Stimulated activated CD4-positive, alpha-beta T cell treated with anti-CD3 and anti-CD28 coated beads, TNF-alpha, amount 100 ng/mL, for 4 hours (primary cell): ENCODE data around the gene SEC14L3.

Source experiments
- DNase-seq, 3 experiments: peaks; one replicate each; pipeline ENCODE4 v3.0.0-alpha.2; 2020; ENCODE audit warnings: low read depth in 3 of 3

SEC14L3 gene

GRCh38 chr22:30471616-30472318 is at the start of gene SEC14L3:
TSS of gene SEC14L3 (minus strand) at chr22:30472017. CDS start at chr22:30471958, 59 bp downstream.
- DNase-seq, result no peak

GRCh38 chr22:30519842-30520425 is 48.1 kb upstream of the SEC14L3 start:
- no peak for DNase-seq

GRCh38 chr22:30516731-30517130 is 44.9 kb upstream of the SEC14L3 start:
- DNase-seq, result no peak

- DNase-seq, result no peak
Observed at GRCh38 chr22:30516273-30516672, 44.5 kb upstream of the SEC14L3 start.

GRCh38 chr22:30514252-30514651 is 42.4 kb upstream of the SEC14L3 start:
- DNase-seq, result no peak

- no peak for DNase-seq
Observed at GRCh38 chr22:30513462-30513861, 41.6 kb upstream of the SEC14L3 start.

GRCh38 chr22:30511911-30512310 is 40.1 kb upstream of the SEC14L3 start:
- DNase-seq, result no peak

GRCh38 chr22:30511109-30511508 is 39.3 kb upstream of the SEC14L3 start:
- DNase-seq, result no peak

GRCh38 chr22:30508216-30508615 is 36.4 kb upstream of the SEC14L3 start:
- no peak for DNase-seq

- DNase-seq, result no peak
Observed at GRCh38 chr22:30507670-30508069, 35.9 kb upstream of the SEC14L3 start.

GRCh38 chr22:30506507-30506968 is 34.7 kb upstream of the SEC14L3 start:
- no peak for DNase-seq

- no peak for DNase-seq
Observed at GRCh38 chr22:30503551-30503950, 31.7 kb upstream of the SEC14L3 start.

GRCh38 chr22:30502911-30503310 is 31.1 kb upstream of the SEC14L3 start:
- DNase-seq, result no peak

GRCh38 chr22:30502153-30502552 is 30.3 kb upstream of the SEC14L3 start:
- DNase-seq, result no peak

- no peak for DNase-seq
Observed at GRCh38 chr22:30500628-30501027, 28.8 kb upstream of the SEC14L3 start.

GRCh38 chr22:30497466-30498150 is 25.8 kb upstream of the SEC14L3 start:
- DNase-seq, result no peak

- DNase-seq, result no peak
Observed at GRCh38 chr22:30495041-30495784, 23.4 kb upstream of the SEC14L3 start.

GRCh38 chr22:30492144-30492543 is 20.3 kb upstream of the SEC14L3 start:
- DNase-seq, result no peak

- no peak for DNase-seq
Observed at GRCh38 chr22:30491381-30491780, 19.6 kb upstream of the SEC14L3 start.

GRCh38 chr22:30490399-30490798 is 18.6 kb upstream of the SEC14L3 start:
- DNase-seq, result no peak

- no peak for DNase-seq
Observed at GRCh38 chr22:30488121-30488520, 16.3 kb upstream of the SEC14L3 start.

GRCh38 chr22:30486661-30487115 is 14.9 kb upstream of the SEC14L3 start:
- no peak for DNase-seq
